OCI-LY3 (cell line): Measurements from ENCODE around the gene CADPS.

Experiments used
- CTCF ChIP-seq: fragments of 200-600, 300-600 bp; sonication (generic); IDR thresholded peaks from 2 replicates; pipeline ENCODE4 v1.5.1; 2014; ENCODE audit warnings: antibody characterized with exemption, low read length, low read depth
- EZH2phosphoT487 ChIP-seq: fragments of 200-600 bp; shearing (Covaris generic); IDR thresholded peaks from 2 replicates; pipeline ENCODE4 v1.6.1; 2018; ENCODE audit warnings: antibody characterized with exemption, mixed run types, low read depth

GRCh38 chr3:62822905-62823304 lies 52.3 kb downstream of the CADPS start:
- TF ChIP-seq CTCF = no peak
- TF ChIP-seq EZH2phosphoT487 = no peak
